K562 (cell line): Measurements from ENCODE around the gene UGT1A9. TPM values are rescaled to one million over a fixed set of nuclear protein-coding genes. Genes with fewer than 3 reads are reported as not detected.

Source experiments
- ATAC-seq: fragments of 200-7000 bp; cut with Tn5 transposase; 3 replicates; pipeline ENCODE4 v1.9.1; 2020; ENCODE audit warnings: moderate library complexity
- BruUV-seq: library from RNA; stranded (reverse); fragments of 400-500 nt; replicated peaks from 2 replicates; lab custom pipeline; 2021; lab: Mats Ljungman, UMichigan
- CTCF ChIA-PET: fragments of 300-600 bp; formaldehyde crosslinking; extraction: SDS; loops from one replicate; lab custom pipeline; 2021; ENCODE audit warnings: low intra/inter-chr PET ratio; lab: Yijun Ruan, JAX
- POLR2A ChIA-PET: fragments of 300-600, 350-650 bp; sonication (Branson Sonifier 250); formaldehyde crosslinking; extraction: SDS; loops from one replicate; lab custom pipeline; 2021; ENCODE audit warnings: antibody characterized with exemption, inconsistent platforms; lab: Yijun Ruan, JAX
- DNase-seq, 4 experiments: peaks; one replicate each; pipeline versions ENCODE4 v3.0.0 to v3.0.0-alpha.2; 2011 to 2018; ENCODE audit warnings: low spot score in 3 of 4, mixed read lengths in 3 of 4; ENCODE audit errors: extremely low read depth in 1 of 4
- FAIRE-seq: peaks from 2 replicates; lab custom pipeline; 2011; peaks lifted over from hg19 to GRCh38; lab: Jason Lieb, UNC
- H2AFZ ChIP-seq: 2 replicates; pipeline ENCODE4 v1.6.0; 2011; ENCODE audit warnings: low read depth, low read length, control low read depth, inconsistent platforms
- H3K27ac ChIP-seq: fragments of 200-600 bp; 3 replicates; pipeline ENCODE4 v1.8.0; 2011; ENCODE audit warnings: low read depth, mild to moderate bottlenecking, control low read depth, inconsistent platforms, low read length, moderate library complexity, mixed read lengths; ENCODE audit errors: extremely low read depth
- H3K27me3 ChIP-seq, 2 experiments: fragments of 300-600 bp in 1 of 2; 2 replicates in 1 of 2; 3 replicates in 1 of 2; pipeline versions ENCODE4 v1.6.0 to v1.8.0; 2011; ENCODE audit warnings: inconsistent platforms in 2 of 2, low read length in 2 of 2, mild to moderate bottlenecking in 1 of 2, mixed read lengths in 1 of 2, moderate library complexity in 1 of 2; ENCODE audit not compliant: control insufficient read depth in 2 of 2, insufficient read depth in 2 of 2
- H3K36me3 ChIP-seq: fragments of 300-600 bp; 3 replicates; pipeline ENCODE4 v1.8.0; 2011; ENCODE audit warnings: mild to moderate bottlenecking, low read length, inconsistent platforms; ENCODE audit not compliant: control insufficient read depth, insufficient read depth
- H3K4me1 ChIP-seq, 2 experiments: fragments of 200-600 bp in 1 of 2; replicated peaks in 1 of 2; 2 replicates in 1 of 2; 3 replicates in 1 of 2; pipeline versions ENCODE4 v1.5.1 to v1.8.0; 2011; ENCODE audit warnings: inconsistent platforms in 2 of 2, low read length in 2 of 2, mild to moderate bottlenecking in 1 of 2, mixed read lengths in 1 of 2, moderate library complexity in 1 of 2; ENCODE audit not compliant: control insufficient read depth in 2 of 2, insufficient read depth in 2 of 2
- H3K4me2 ChIP-seq: 2 replicates; pipeline ENCODE4 v1.6.1; 2011; ENCODE audit warnings: low read length, control low read depth, inconsistent platforms, mixed read lengths; ENCODE audit not compliant: insufficient read depth
- H3K4me3 ChIP-seq: fragments of 200-600 bp; sonication (generic), shearing (Covaris generic); 2 replicates; pipeline ENCODE4 v1.5.1; 2016; ENCODE audit warnings: control low read depth, inconsistent platforms
- H3K79me2 ChIP-seq: fragments of 200-600 bp; 3 replicates; pipeline ENCODE4 v1.8.0; 2011; ENCODE audit warnings: low read length, inconsistent platforms; ENCODE audit not compliant: control insufficient read depth, insufficient read depth
- H3K9ac ChIP-seq, 2 experiments: 2 replicates each; pipeline versions ENCODE4 v1.6.0 to v1.6.1; 2011; ENCODE audit warnings: low read depth in 2 of 2, low read length in 2 of 2, control low read depth in 1 of 2, inconsistent platforms in 1 of 2, mild to moderate bottlenecking in 1 of 2, mixed read lengths in 1 of 2; ENCODE audit not compliant: insufficient read depth in 1 of 2
- H3K9me1 ChIP-seq: one replicate; pipeline ENCODE4 v1.6.0; 2011; ENCODE audit warnings: inconsistent platforms, mild to moderate bottlenecking, low read length, moderate library complexity; ENCODE audit not compliant: control insufficient read depth, insufficient read depth
- H3K9me3 ChIP-seq: replicated peaks from 2 replicates; pipeline ENCODE4 v1.5.1; 2011; ENCODE audit warnings: low read depth, low read length, inconsistent platforms; ENCODE audit not compliant: control insufficient read depth, insufficient read depth
- H4K20me1 ChIP-seq: replicated peaks from 2 replicates; pipeline ENCODE4 v1.6.1; 2011; ENCODE audit warnings: low read length, inconsistent platforms, mixed read lengths; ENCODE audit not compliant: control insufficient read depth, insufficient read depth
- CBX8 ChIP-seq: fragments of 200-600 bp; sonication (generic); IDR thresholded peaks from 2 replicates; pipeline ENCODE4 v1.6.1; 2012; ENCODE audit warnings: borderline replicate concordance, mixed run types, low read depth, mild to moderate bottlenecking, moderate library complexity, mixed read lengths, low read length, control low read depth, inconsistent platforms; ENCODE audit not compliant: poor library complexity, severe bottlenecking; ENCODE audit errors: extremely low read depth
- CTCF ChIP-seq, 3 experiments: IDR thresholded peaks in 2 of 3; conservative IDR thresholded peaks in 1 of 3; 2 replicates each; pipeline ENCODE4 v1.5.1; 2011 to 2012; ENCODE audit warnings: low read length in 3 of 3, mild to moderate bottlenecking in 3 of 3, control low read depth in 2 of 3, improper control_type of control experiment in 1 of 3, inconsistent platforms in 1 of 3, low read depth in 1 of 3, mixed read lengths in 1 of 3, moderate library complexity in 1 of 3; ENCODE audit not compliant: insufficient read depth in 2 of 3
- FOXA1 ChIP-seq: fragments of 450-650 bp; IDR thresholded peaks from 2 replicates; pipeline ENCODE4 v1.6.1; 2016; ENCODE audit warnings: mild to moderate bottlenecking, borderline replicate concordance
- HMGXB4 ChIP-seq: sonication (generic); formaldehyde crosslinking; IDR thresholded peaks from 2 replicates; pipeline ENCODE4 v1.8.1; 2023; ENCODE audit warnings: mild to moderate bottlenecking, missing genetic modification reagents
- ILF3 ChIP-seq: fragments of 450-650 bp; IDR thresholded peaks from 2 replicates; pipeline ENCODE4 v1.6.1; 2018; ENCODE audit warnings: antibody characterized with exemption, mild to moderate bottlenecking, moderate library complexity, borderline replicate concordance
- MXI1 ChIP-seq: IDR thresholded peaks from 2 replicates; pipeline ENCODE4 v1.6.1; 2011; ENCODE audit warnings: low read depth, mild to moderate bottlenecking, improper control_type of control experiment, low read length
- RBM25 ChIP-seq: fragments of 200-400 bp; formaldehyde crosslinking; IDR thresholded peaks from 2 replicates; pipeline ENCODE4 v1.6.1; 2018; ENCODE audit warnings: low read length, low read depth, moderate library complexity; ENCODE audit not compliant: severe bottlenecking
- RFX5 ChIP-seq: IDR thresholded peaks from 2 replicates; pipeline ENCODE4 v1.6.1; 2011; ENCODE audit warnings: low read depth, mild to moderate bottlenecking, improper control_type of control experiment, low read length
- SMARCE1 ChIP-seq: fragments of 450-650 bp; IDR thresholded peaks from 2 replicates; pipeline ENCODE4 v1.7.1; 2016; ENCODE audit warnings: mild to moderate bottlenecking
- SRSF3 ChIP-seq: fragments of 200-400 bp; formaldehyde crosslinking; IDR thresholded peaks from 2 replicates; pipeline ENCODE4 v1.6.1; 2016; ENCODE audit warnings: mild to moderate bottlenecking, low read length, moderate library complexity; ENCODE audit not compliant: insufficient read depth
- ZNF217 ChIP-seq: sonication (generic); formaldehyde crosslinking; IDR thresholded peaks from 2 replicates; pipeline ENCODE4 v1.8.0; 2022; ENCODE audit warnings: mild to moderate bottlenecking, missing genetic modification reagents
- ZNF551 ChIP-seq: fragments of 250-450 bp; sonication (Bioruptor Pico); IDR thresholded peaks from 2 replicates; pipeline ENCODE4 v1.5.0; 2021; ENCODE audit warnings: mild to moderate bottlenecking, moderate library complexity
- ZNF707 ChIP-seq: fragments of 250-450 bp; sonication (Bioruptor Pico); conservative IDR thresholded peaks from 2 replicates; pipeline ENCODE4 v1.8.0; 2022; ENCODE audit warnings: inconsistent platforms, mild to moderate bottlenecking, moderate library complexity
- WGBS: fragments of 100-300 bp; shearing (Covaris generic); methylation state at CpG from one replicate; pipeline ENCODE4 v1.1.6; 2016; ENCODE audit warnings: low coverage, mixed read lengths; ENCODE audit not compliant: insufficient coverage; ENCODE audit errors: missing lambda C conversion rate; 5-methylcytosine and 5-hydroxymethylcytosine counted together
- in situ Hi-C: fragments of 300-500 bp; cut with MboI; formaldehyde crosslinking; loops from 4 replicates; pipeline ENCODE4 v1.15.0; 2018; ENCODE audit warnings: inconsistent platforms, mixed read lengths
- intact Hi-C: fragments of 100-400 bp; cut with micrococcal nuclease; formaldehyde crosslinking; loops from 2 replicates; pipeline ENCODE4 v1.14.2; 2022
- polyA plus RNA-seq, 8 experiments: library from polyadenylated mRNA; depleted of rRNA in 4 of 8; stranded (reverse) in 5 of 8; unstranded in 3 of 8; fragments of >200 nt; fragmentation: Nextera tagmentation in 2 of 8; fragmentation: Illumina TruSeq in 1 of 8; extraction: Ambion mirVana in 2 of 8; extraction: Trizol in 1 of 8; gene quantifications; 2 replicates each; pipeline versions ENCODE4 v1.2.1 to v1.2.3, GENCODE V29; 2011 to 2014; ENCODE audit warnings: inconsistent platforms in 1 of 8, missing spikeins in 1 of 8
- total RNA-seq, 7 experiments: library from RNA; depleted of rRNA in 6 of 7; stranded (reverse); fragments of >200 nt in 6 of 7; fragmentation: Illumina TruSeq in 2 of 7; extraction: Trizol in 2 of 7; gene quantifications; 2 replicates each; pipeline versions ENCODE4 v1.2.1 to v1.2.3, GENCODE V29; 2011 to 2021; ENCODE audit warnings: low replicate concordance in 1 of 7

The UGT1A9 gene
- total and polyA plus RNA-seq, 9 of the 15 experiments (the other 6 are each of a cell fraction or from before 2014, with no cell fraction given): 0.09 TPM; not detected in 8

GRCh38 chr2:233746475-233747282 is 75.0 kb downstream of the UGT1A9 start:
- FAIRE-seq: no peak
- no peak for DNase-seq

More at GRCh38 chr2:233746475-233747282, 75.0 kb downstream of the UGT1A9 start:
- H3K27me3 ChIP-seq: no peaks in the 10 kb centered on the region
- no peaks in the 10 kb centered on the region for H4K20me1 ChIP-seq
- H2AFZ ChIP-seq: no peak overlapping the region
- intact Hi-C loops: no loop called here
- H3K9me3 ChIP-seq: no peaks in the 10 kb centered on the region
- H3K27ac ChIP-seq: no peak overlapping the region
- peaks cover 0 to 7% of the 10 kb centered on the region in 2 experiments; a peak in 2 of 5 replicates for H3K4me1 ChIP-seq
- H3K4me2 ChIP-seq: no peak overlapping the region
- no peak overlapping the region for H3K9ac ChIP-seq
- in situ Hi-C loops: no loop called here
- ChIA-PET POLR2A (no interaction called here), CTCF (no interaction called here)
- H3K79me2 ChIP-seq: no peaks in the 10 kb centered on the region
- no TSS peak for BruUV-seq
- TF ChIP-seq ZNF217 (CRISPR knock-in tag) (no peak), ILF3 (no peak), RFX5 (no peak), RBM25 (no peak), SRSF3 (no peak), MXI1 (no peak), SMARCE1 (no peak), ZNF707 (CRISPR knock-in tag) (no peak), FOXA1 (no peak), ZNF551 (CRISPR knock-in tag) (no peak), HMGXB4 (no peak), CBX8 (no peak), CTCF (IDR thresholded peaks at IDR 0.05 in 2 of 3, conservative IDR thresholded peaks at IDR 0.05 in 1 of 3; ENCODE audit: insufficient read depth in 2 of 3, low read depth in 1 of 3, low read length in 3 of 3) (no peak)
- 0% methylated on average over 9 of the region's 10 CpGs for WGBS
- H3K4me3 ChIP-seq: no peak overlapping the region
- H3K9me1 ChIP-seq: no peaks in the 10 kb centered on the region
- no peaks in the 10 kb centered on the region for H3K36me3 ChIP-seq
- no peak for ATAC-seq
